Spleen (tissue), 7 donors: ENCODE data around the gene SULF2.

ENCODE experiments used
- POLR2A ChIP-seq, 3 donors: fragments of 450-650 bp; IDR thresholded peaks; one replicate each; pipeline ENCODE4 v1.5.1; 2017; ENCODE audit warnings: antibody characterized with exemption in 3 of 3, mild to moderate bottlenecking in 1 of 3
- TF ChIP-seq, protein P1 (sequence below), 11 experiments: fragments of 200-600 bp in 7 of 11; fragments of 450-650 bp in 4 of 11; sonication (generic) in 4 of 11; IDR thresholded peaks in 8 of 11; conservative IDR thresholded peaks in 3 of 11; 1 replicate in 7 of 11; 2 replicates in 4 of 11; pipeline versions ENCODE4 v1.4.0 to v1.8.0; 2016 to 2021; ENCODE audit warnings: antibody characterized with exemption in 11 of 11, inconsistent platforms in 4 of 11, mild to moderate bottlenecking in 1 of 11
- donor health status: DM: no; HTN: no; CAD: no; lungs with moderate emphysema.
- donor health status: DM: no; HTN: no; CAD: no.
- donor health status: DM: no; HTN: no; CAD: no.

DNA sequence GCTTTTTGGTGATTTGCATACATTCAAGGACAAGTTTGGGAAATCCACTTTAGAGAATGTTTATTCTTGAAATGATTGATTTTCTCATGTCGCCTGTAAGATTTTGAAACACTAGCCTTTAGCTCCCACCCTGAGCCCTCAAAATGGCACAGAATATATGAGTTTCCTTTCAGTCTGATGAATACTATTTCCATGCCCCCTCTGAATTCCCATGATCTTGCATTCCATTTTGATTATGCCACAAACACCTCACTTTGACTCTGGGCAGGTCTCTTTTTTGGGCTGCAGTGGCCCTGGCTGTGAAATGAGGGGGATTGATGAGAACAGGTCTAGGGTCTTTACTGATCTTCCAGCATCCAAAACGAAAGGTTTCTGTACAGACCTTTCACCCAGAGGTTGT is 50.4 kb downstream of the SULF2 start:
- TF ChIP-seq, protein P1, sequence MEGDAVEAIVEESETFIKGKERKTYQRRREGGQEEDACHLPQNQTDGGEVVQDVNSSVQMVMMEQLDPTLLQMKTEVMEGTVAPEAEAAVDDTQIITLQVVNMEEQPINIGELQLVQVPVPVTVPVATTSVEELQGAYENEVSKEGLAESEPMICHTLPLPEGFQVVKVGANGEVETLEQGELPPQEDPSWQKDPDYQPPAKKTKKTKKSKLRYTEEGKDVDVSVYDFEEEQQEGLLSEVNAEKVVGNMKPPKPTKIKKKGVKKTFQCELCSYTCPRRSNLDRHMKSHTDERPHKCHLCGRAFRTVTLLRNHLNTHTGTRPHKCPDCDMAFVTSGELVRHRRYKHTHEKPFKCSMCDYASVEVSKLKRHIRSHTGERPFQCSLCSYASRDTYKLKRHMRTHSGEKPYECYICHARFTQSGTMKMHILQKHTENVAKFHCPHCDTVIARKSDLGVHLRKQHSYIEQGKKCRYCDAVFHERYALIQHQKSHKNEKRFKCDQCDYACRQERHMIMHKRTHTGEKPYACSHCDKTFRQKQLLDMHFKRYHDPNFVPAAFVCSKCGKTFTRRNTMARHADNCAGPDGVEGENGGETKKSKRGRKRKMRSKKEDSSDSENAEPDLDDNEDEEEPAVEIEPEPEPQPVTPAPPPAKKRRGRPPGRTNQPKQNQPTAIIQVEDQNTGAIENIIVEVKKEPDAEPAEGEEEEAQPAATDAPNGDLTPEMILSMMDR (IDR thresholded peaks at IDR 0.05 in 8 of 11, conservative IDR thresholded peaks at IDR 0.05 in 3 of 11): no peak
- no peak for TF ChIP-seq POLR2A (IDR thresholded peaks at IDR 0.05)
